Right renal cortex interstitium (tissue), 3 donors: Measurements from ENCODE around the gene BTK. TPM values are rescaled to one million over a fixed set of nuclear protein-coding genes. Genes with fewer than 3 reads are reported as not detected.

Source experiments
- DNase-seq, 3 donors: peaks; one replicate each; pipeline ENCODE4 v3.0.0-alpha.2; 2013; ENCODE audit warnings: low read depth in 3 of 3, low spot score in 2 of 3
- polyA plus RNA-seq, 3 donors: library from polyadenylated mRNA; unstranded; fragments of 120-200 nt; gene quantifications; one replicate each; pipeline ENCODE4 v1.2.1, GENCODE V29; 2013; ENCODE audit not compliant: insufficient read length in 3 of 3

Gene BTK
- polyA plus RNA-seq, result 1 to 10 TPM; 1.5 to 2.4 (median 1.7) TPM

DNA sequence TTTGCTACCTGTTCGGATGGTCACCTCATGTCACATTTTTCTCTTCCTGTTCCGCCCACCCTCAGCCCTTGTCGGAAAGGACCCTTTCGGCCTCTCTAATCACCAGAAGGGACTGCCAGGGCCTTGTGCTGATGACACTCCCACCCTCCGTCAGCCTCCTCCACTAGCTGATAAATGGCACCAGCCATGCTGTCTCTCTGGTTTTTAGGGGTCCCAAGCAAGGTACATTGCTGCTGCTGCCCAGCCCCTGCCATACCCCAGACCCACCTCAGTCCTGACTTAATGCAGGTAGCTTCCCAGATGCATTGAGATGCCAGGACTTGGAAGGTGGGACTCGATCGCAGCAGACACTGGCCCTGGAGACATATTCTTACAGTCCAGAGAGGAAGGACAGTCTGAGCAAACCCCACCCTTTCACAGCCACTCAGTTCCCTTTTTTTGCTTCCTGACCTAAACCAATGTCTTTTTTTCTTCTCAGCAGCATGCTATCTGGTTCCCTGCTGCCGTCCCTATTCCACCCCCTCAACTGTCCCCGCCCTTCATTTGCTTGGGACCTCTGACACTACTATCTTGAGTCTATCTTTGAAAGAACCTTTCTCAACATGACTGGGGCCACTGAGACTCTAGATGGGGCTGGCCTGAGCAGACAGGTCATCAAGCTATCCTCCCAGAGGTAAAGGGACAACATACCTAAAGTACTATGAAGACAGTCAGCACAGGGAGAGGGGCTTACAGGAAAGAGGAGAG is at the start of gene BTK:
BTK (minus strand) TSS at position 397 of the 747 bp plus-strand sequence. CDS start 10,907 bp downstream, outside the sequence.
- DNase-seq, result no peak

DNA sequence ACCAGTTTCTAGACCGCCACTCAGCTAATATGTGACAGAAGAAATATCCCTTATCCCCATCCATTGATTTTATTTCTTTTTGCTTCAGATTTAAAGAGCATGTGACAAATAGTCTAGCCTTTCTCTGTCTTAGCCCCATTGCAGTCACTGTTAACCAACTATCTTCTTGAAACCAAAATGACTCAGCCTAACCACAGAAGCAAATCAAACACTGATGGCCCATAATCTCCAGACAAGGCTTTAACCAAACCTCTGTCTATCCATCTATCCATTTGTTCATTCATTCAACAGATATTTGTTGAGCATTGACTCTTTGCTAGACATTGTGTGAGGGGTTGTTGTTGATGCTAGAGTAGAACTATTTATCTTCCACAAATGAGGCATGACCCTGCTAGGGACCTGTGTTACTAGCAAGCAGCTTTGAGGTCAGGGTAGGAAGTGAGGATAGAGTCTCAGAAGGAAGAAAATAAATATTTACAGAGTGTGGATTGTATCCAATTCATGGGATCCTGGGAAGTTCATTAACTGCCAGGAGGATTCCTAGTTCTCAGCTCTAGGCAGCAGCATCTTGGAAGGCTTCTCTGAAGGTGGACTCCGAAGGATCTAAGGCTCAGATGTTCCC is 44.6 kb upstream of the BTK start:
- no peak for DNase-seq

DNA sequence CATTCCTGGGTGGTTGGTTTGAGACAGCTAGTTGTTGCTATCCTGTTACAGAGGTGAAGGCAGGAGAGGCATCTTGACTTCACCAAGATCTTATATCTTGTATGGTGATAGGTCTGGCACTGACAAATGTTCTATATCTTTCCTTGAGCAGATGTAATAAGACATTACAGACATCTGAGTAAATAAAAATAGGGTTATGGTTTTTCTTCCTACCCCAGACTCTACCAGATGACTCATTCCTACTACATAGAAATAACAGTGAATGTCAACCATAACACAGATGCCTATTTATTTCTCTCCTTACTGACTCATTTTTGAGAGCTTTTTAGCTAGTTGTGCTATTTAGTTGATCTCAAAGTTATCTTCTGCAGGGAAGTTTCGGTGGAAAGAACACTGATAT is 43.9 kb upstream of the BTK start:
- DNase-seq, result no peak

DNA sequence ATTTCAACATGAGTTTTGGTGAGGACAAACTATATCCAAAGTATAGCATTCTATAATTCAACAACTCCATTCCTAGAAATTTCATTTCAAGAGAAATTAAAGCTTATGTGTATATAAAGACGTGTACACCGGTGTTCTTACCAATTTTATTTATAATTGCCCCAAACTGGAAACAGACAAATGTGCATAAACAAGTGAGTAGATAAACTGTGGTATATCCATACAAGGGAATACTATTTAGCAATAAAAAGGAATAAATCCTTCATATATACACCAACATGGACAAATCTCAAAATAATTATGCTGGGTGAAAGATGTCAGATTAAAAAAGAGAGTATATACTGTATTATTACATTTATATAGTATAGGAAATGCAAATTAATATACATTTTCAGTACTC is 42.0 kb upstream of the BTK start:
- no peak for DNase-seq

DNA sequence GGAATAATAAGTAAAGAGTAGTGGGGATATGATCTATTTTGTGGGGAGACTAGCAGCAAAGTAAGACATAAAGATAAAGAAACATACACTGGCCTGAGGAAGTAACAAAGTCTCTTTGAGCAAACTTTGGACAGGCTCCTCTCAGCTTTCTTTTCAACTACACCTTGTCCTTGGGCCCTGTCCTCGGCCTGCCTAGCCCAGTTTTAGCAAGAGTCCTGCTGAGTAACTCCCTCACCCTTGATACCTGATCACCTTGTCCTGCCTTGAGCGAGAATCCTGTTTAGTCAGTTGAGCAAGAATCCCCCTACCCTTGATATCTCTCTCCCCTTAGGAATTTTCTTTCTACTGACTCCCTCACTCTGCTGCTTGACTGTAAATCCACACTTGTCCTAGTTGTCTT is 33.5 kb upstream of the BTK start:
- DNase-seq, result no peak

DNA sequence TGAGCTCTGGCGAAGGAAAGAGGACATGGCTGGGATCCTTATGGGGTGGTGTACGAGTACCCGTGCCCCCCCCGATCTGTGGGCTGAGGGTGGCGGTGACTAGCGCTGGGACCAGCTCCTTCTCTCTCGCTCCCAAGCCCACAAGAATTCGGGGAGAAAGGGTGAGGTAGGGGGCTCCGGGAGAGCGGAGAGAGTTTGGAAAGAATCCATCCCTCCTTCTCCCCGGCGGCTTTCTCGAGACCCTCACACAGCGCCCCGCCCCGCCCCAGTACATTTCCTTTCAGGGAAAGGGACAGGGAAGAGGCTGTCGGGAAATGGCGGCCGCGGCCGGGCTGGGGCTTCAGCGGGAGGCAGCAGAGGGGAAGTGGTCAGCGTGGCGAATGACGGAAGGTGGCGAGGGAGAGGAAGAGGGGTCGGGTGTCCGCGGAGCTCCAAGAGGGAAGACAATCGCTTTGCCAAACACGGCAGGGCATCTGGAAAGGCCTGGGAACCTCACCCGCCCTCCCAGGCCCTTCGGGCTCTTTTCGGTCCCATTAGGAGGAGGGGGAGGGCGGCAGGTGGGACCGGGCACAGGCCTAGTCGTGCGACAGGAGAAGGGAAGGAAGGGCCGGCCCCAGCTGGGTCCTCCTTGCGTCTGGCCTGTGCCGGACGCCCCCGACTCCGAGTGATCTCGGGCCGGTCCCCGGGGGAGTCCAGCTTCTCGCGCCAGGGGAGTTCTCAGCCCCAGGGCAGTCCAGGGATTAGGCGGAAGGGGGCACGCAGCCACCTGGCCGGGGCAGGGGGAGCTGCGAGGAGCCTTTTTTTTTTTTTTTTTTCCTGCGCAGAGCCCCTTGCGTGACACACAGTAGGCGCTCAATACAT is 32.2 kb upstream of the BTK start:
- peak in 1 of 3 donors; percentile 20 for DNase-seq

DNA sequence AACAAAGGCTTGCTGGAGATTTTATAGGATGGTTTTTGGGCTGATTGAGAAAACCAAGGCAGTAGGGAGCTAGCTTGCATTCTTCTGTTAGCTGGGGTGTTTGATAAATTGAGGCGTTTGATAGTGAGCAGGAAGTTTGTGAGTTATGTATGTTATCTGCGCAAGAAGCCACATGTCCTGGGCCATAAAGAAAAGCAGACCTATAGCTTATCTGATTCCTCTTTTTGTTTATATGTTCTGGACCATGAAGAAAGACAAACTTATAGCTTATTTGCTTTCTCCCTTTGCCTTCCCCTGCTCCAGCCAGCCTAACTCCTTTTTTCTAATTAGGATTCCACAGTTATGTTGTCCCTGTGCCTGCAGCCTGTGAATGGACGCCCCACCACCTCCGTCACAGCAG is 31.2 kb upstream of the BTK start:
- DNase-seq, result no peak

DNA sequence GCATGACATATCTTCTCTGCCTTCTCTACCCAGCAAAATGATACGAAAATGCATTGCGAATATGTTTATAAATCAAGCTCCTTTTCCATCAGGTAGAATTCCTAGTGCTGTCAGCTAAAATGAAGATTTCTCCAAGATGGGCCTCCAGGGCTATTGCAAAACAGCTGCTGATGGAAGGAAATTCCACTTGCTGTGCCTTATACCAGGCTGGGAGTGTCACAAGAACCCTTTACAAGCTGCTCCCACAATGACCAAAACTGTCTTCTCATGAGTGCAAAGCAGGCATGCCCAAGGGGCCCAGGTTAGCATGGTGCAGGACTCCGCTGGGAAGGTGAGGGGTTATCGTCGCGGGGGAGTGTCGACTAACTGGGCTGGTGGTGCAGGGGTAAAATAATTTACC is 30.7 kb upstream of the BTK start:
- DNase-seq, result no peak

DNA sequence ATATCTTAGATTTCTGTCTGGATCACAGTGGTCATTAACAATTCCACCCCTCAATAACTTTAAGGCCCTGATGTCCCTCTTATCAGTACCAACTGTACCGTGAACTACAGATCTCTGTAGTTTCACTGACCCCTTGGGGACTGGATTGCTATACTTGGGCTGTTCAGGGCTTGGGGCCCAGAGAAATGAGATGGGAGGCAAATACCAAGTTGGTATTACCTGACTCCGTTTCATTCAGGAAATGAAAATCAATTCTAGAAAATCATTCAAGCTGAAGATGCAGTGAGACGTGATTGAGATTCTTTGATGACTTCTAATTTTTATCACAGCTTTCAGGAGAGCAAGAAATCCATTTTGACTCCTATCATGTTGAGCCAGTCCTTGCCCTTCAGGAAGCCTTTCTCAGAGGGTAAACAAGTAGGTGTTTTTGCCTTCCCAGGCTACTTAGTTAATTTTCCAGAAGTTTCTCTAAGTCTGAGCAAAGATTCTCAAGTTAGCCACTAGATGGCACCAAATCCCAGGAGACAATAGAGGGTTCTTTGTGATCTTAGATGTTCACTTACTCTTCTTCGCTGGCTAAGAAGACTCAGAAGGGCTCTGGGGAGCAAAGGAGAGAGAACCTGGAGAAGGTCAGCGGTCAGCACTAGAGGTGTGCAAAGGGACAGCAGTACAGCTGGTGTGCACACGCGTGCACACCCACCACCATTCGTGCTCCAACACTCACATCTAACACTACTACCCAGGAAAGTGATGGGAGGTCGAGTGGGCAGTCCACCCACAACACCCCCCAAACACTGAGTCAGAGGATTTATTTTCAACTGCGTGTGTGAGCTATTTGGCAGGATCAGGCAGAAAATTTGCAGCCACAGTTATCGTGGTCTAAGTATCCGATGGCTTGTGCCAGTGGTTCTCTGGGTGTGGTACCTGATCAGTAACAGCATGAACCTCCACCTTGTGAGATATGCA is 29.5 kb upstream of the BTK start:
- peak in 1 of 3 donors; percentile 41 for DNase-seq

DNA sequence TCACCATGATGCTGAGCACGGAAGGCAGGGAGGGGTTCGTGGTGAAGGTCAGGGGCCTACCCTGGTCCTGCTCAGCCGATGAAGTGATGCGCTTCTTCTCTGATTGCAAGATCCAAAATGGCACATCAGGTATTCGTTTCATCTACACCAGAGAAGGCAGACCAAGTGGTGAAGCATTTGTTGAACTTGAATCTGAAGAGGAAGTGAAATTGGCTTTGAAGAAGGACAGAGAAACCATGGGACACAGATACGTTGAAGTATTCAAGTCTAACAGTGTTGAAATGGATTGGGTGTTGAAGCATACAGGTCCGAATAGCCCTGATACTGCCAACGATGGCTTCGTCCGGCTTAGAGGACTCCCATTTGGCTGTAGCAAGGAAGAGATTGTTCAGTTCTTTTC is 26.0 kb upstream of the BTK start:
- no peak for DNase-seq

DNA sequence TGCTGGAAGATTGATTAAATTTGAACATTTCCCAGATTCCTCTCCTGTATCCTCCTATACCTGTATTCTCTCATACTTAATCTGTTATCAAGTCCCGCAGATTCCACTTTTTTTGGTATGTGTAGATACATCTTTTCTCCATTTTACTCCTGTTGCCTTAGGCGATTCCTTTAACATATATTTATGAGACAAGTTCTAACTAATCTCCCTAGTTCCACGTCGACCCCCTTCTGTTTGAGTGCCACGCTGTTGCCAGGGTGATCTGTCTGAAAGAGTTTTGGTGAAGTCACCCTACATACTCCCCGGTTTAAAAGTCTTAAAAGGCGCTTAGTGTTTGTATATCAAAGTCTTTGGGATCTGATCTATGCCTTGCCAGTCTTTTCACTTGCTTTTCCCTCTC is 24.5 kb upstream of the BTK start:
- no peak for DNase-seq

DNA sequence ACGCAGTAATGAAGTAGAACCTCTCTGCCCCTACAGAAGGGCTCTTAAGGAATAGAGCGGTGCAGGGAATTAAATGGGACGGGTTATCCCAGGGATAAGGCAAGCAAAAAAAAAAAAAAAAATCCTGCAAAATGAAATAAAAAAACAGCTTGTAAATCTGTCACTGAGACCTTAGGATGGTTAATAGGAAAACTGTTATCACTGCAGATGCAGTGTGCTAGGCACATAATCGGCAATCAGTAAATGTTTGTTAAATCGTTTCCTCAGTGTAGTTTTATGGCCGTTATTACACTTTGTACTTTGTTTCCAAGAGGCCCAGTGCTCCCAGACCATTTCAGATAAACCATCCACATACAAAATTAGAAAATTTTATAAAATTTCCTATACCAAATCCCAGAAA is 23.1 kb upstream of the BTK start:
- DNase-seq, result no peak

DNA sequence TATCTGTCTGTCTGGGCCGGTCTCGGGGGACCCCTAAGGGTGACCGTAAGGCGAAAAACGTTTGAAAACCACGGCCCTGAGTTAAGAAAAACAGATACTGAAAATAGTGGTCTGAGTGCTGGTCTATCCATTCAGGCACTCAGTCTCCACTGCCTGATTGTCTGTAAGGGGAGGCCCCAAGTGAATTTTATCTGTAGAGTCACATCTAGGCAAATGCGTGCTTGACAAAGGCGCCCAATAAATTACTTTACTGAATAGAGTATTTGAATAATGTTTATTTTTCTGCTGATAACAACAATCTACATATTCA is 22.5 kb upstream of the BTK start:
- DNase-seq, result no peak

DNA sequence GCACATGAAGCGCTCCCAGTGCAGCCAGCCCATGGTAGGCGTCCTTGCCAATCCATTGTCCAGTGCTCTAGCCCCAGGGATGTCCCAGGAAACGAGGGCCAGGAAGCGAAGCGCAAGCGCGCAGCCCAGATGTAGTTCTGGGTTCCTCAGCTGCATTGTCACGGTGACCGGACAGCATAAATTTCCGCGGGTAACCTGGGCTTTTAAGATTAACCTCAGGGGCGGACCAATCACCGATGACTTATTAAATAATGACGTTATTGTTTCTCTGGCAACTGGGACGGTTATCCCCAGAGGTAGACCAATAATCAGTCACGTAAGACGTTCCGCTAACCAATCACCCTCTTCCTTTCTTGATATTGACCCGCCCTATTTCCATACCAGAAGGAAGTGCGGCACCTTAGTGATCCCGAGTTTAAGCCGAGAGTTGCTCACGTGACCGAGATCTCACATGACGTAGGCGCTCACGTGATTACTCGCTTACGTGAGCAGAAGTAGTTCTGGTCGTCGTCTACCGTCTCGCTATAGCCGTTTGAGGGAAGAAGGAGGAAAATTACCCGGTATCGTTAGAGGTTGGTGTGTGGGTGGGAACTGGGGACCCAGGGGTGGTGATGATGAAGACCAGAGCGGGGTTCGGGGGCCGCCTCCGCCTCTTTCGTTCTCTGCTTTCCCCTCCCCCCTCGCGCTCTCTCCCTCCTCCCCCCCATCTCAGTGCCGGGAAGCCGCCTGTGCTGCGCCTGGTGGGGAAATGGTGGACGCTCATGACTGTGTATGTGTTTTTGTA is 21.9 kb upstream of the BTK start, which contains the start of the genes GLA and HNRNPH2:
GLA (minus strand) TSS at position 178 of the 784 bp plus-strand sequence; CDS start at position 156, 22 bp downstream.
HNRNPH2 (plus strand) TSS at position 475 of the 784 bp plus-strand sequence. CDS start 3,767 bp downstream, outside the sequence.
- peak; percentile 89 to 91 (median 90) for DNase-seq

DNA sequence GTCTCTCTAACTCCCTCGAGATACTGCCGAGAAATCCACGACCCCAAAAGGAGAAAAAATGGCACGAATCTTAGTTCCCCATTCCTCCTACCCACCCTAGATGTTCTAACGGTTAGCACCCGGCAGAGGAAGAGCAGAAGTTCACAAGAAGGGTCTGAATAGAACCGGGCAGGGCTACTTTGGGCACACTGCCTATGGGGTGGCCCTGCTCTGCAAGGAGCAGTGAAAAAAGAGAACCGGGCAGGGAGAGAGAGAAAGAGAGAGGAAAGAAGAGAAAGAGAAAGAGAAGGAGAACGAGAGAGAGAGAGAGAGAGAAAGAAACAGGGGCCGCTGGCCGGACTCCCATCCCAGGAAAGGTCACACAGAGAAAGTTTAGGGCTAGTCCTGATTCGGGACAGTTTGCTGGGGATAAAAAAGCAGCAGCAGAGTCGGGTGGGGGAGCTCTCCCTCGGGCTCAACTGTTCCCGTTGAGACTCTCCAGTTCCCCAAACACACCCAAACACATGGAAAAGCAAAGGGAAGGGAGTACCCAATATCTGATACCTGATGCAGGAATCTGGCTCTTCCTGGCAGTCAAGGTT is 21.3 kb upstream of the BTK start:
- no peak for DNase-seq

DNA sequence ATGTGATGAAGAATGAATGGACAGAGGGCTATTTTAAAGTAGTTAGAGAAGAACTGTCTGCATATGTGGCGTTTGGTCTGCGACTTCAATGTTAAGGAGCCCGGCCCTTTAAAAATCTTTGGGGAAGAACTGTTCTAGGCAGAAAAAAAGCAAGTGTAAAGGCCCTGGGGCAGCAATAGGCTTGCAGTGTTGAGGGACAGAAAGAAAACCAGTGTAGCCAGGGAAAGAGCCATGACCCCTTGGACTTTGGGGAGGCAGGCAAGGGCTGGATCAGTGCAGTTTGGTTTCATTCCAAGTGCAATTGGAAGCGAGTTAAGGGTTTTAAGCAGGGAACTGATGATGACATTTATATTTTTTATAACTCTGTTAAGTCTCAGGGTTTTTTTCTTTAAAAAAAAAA is 13.8 kb upstream of the BTK start:
- DNase-seq, result no peak

DNA sequence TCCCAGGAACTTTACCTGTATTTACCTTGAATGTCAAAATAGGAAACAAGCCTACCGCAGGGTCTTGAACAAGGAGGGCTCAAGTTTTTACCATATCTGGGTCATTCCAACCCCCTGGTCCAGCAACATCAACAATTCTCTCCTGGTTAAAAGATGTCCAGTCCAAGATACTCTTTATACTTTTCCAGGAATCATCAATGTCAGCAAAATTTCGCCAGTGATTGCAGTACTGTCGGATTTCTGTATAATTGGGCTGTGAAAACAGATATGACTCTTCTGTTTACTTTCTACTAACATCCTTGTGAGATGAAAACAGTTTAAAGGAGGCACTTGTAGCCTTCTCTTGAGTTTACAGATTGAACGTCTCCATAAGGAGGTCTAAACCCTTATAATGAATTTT is 12.7 kb upstream of the BTK start:
- DNase-seq, result no peak

DNA sequence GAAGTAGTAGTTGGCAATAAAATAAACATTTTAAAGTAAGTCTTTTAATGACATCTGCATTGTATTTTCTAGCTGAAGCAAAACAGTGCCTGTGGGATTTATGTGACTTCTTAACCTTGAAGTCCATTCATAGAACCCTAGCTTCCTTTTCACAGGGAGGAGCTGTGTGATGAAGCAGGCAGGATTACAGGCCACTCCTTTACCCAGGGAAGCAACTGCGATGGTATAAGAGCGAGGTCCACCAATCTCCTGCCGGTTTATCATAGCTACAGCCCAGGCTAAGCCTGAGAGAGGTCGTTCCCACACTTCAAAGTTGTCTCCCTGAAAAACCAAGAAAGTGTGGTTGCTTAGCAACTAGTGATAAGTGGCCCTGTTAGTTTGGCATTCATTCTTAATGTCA is 11.8 kb upstream of the BTK start:
- no peak for DNase-seq

DNA sequence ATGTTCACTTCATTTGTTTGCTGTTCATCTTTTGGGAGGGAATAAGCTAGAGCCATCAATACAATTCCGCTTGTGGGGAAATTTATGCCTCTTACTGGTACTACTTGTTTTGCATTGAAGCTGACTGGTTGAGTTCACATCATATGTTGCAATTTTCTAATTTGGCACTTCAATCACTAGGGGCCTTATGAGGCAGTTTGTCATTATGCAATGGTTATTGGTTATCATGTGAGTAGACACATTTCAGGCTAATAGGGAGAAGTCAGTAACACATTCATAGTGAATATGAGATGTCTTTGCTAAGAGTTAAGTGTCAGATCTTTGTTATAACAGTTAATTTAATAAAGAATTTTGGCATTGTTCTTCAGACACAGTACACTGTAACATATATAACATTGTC is 9.8 kb upstream of the BTK start:
- no peak for DNase-seq
